HG02610 (cell line): ENCODE data around the gene NAGPA.

Source experiments
- ATAC-seq: cut with Tn5 transposase; IDR thresholded peaks from one replicate; pipeline ENCODE4 v1.9.1; 2021; ENCODE audit warnings: mild to moderate bottlenecking, moderate library complexity; ENCODE audit not compliant: unreplicated experiment

NAGPA gene

GRCh38 chr16:5031601-5032000 lies 2.1 kb downstream of the NAGPA start:
- ATAC-seq = no peak

DNA sequence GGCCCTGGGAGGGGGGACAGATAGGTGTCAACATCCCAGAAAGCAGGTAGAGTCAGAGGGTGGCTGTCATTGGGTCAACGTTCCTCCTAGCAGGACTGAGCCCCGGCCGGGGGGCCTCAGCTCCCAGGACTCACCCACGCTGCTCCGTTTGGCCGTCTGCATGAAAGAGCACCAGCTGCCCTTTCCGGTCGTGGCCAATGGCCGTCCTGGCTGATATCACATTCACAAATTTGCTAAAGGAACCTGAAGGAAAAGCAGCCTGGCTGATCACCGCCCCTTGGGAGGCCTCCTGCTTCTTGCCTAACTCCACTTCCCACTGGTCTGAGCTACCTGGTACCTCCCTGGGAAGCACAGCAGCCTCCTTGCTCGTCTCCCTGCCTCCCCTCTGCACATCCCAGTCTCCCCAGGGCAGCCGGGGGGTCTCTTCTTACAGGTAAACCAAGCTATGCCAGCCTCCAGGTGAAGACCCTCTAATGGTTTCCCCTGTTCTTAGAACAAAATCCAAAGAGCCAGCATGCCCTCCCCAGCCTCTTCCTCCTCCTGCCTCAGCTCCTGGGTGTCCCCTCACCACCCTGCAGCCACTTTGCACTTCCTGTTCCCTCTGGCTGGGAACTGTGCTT lies 3.4 kb downstream of the NAGPA start:
- ATAC-seq = no peak

- ATAC-seq = no peak
Observed at GRCh38 chr16:5028950-5029475, 4.7 kb downstream of the NAGPA start.

GRCh38 chr16:5027575-5028235 lies 6.0 kb downstream of the NAGPA start:
- ATAC-seq = no peak

DNA sequence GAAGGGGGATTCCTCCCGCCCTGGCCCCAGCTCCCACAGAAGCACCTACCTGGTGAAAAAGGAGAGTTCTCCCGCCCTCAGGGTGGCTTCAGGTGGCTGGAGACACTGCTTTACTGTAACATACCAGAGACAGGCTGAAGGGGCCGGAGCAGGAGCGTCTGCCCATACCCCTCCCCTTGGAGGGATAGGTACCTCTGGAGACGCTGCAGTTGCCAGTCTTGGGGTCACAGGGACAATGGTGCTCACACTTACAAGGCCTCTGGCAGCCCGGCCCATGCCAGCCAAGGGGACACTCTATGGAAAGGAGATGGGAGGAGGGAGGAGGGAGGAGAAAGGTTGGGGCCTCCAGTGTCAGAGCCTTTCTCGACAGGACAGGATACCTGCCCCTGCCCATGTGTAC lies 6.6 kb downstream of the NAGPA start:
- no peak for ATAC-seq

GRCh38 chr16:5026664-5027063 lies 7.1 kb downstream of the NAGPA start:
- ATAC-seq = no peak

DNA sequence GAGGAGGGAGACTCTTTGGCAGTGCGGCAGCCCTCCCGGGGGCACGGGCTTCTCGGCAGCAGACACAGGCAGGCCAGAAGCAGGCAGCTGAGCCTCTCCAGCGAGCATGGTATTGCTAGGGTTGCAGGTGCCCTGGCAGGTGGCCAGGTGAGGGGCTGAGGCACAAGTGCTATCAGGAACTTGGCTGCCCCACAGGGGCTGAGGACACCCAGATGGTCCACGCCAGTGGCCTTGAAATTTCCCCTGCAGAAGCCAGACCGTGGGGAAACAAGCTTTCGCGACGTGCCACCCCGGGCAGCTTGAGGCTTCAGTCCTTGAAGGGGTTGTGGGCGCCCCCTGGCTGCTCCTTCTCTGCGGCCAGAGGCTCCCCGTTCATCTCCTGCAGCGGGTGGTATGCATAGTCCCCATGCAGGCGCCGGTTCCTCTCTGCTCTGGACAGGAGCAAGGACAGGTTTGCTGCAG lies 8.5 kb downstream of the NAGPA start:
- no peak for ATAC-seq

DNA sequence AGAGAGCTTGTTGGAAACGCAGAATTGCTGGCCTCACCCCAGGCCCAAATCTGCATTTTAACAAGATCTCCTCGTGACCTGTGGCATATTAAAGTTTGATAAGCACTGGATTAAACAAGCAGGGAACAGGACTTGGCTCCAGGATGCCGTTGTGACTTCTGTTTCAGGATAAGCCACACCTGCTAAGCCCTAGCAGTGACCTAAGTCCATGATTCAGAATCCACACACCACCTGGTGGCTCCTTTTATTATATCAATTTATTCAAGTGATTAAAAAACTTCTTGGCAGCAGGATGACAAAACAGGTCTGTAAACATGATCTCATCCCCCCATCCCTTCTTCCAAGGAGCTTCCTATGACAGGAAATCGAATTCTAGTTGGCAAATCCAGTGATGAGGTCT lies 9.1 kb downstream of the NAGPA start:
- ATAC-seq = no peak

DNA sequence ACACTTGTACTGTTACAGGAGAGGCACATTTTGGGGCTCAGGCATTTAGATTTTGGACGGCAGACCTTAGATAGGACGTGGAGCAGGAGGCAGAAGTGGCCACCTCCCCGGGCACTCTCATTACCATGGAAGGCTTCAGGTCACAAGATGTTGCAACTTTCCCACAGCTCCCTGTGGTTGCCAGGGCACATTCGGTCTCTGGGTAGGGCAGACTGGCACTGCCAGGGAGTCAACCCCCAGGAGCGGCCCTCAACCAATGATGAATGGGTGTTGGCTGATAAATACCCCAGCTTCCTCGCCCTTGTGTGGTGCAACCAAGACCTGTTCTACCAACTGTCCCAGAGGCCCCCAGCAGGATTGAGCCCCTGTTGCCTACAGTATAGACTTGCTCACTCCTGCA lies 11.2 kb downstream of the NAGPA start:
- ATAC-seq = no peak

- no peak for ATAC-seq
Observed at GRCh38 chr16:5020551-5020950, 13.2 kb downstream of the NAGPA start.

- no peak for ATAC-seq
Observed at GRCh38 chr16:5019775-5020174, 14.0 kb downstream of the NAGPA start.

DNA sequence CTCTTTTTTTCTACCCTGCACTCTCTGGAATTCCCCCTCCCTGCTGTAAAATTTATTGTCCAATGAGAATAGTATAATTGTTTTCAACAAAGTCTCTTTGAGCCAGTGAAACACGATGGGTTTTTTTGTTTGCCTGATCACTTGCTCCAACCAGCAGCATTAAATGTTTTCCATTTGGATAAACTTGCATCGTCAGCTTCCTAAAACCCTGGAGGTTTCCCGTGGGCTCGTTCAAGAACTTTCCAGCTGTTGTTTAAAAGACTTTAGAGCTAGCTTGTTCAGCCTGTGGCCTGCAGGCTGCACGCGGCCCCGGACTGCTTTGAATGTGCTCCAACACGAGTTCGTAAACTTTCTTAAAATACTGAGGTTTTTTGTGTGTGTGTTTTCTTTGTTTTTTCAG lies 14.9 kb downstream of the NAGPA start:
- no peak for ATAC-seq

GRCh38 chr16:5017678-5017969 lies 16.1 kb downstream of the NAGPA start:
- no peak for ATAC-seq

- no peak for ATAC-seq
Observed at GRCh38 chr16:5016967-5017677, 16.6 kb downstream of the NAGPA start.

DNA sequence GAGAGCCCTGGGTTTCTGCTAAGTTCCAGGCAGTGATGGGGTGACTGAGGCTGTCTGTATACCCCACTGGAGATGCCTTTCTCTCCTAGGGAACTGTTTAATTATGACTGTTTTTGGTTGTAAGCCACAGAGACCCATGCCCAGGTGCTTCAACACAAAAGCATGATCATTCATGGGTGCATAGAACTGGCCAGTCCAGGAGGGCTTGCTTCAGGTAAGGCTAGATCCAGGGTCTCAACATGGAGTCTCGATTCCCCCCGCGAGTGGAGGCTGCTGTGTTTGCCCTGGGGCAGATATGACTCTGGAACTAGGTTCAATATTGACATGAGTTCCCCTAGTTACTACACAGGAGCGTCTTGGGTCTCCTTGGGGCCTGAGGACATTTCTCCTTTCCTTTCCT lies 17.8 kb downstream of the NAGPA start:
- ATAC-seq = no peak

DNA sequence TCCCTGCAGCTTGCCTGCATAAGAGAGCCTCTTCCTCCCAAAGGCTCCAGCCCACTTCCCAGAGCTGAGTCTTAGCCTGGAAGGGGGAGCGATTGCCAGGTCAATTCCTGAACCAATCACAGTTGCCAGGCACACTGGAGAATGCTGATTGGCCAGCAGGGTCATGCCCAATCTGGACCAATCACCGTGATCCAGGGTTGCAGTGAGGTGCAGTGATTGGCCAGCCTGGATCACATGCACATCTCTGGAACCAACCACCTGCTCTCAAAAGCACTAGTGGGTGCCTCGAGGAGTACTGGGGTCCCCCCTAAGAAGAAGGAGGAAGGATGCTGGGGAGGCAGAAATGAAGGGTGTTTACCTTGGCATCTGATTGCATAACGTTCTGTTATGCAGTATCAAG lies 18.4 kb downstream of the NAGPA start:
- no peak for ATAC-seq

DNA sequence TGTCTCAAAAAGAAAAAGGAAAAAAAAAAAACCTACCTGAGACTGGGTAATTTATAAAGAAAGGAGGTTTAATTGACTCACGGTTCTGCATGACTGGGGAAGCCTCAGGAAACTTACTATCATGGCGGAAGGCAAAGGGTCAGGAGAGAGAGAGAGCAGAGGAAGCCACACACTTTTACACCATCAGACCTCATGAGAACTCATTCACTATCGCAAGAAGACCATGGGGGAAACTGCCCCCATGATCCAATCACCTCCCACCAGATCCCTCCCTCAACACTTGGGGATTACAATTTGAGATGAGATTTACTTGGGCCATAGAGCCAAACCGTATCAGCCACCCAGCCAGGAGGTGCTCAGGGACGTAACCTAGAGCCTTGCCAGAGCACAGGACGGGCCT lies 20.8 kb downstream of the NAGPA start:
- no peak for ATAC-seq

GRCh38 chr16:5011637-5012036 lies 22.1 kb downstream of the NAGPA start:
- ATAC-seq = no peak

- no peak for ATAC-seq
Observed at GRCh38 chr16:5010576-5011329, 23.0 kb downstream of the NAGPA start.

GRCh38 chr16:5008311-5008731 lies 25.4 kb downstream of the NAGPA start:
- no peak for ATAC-seq

- ATAC-seq = no peak
Observed at GRCh38 chr16:5007256-5007655, 26.5 kb downstream of the NAGPA start.
